Fibroblast of lung (primary cell): ENCODE results near the gene MYL4. TPM values are rescaled to one million over a fixed set of nuclear protein-coding genes. Genes with fewer than 3 reads are reported as not detected.

ENCODE experiments used
- DNase-seq, 2 donors: peaks; one replicate each; pipeline versions ENCODE4 v3.0.0 to v3.0.0-alpha.2; 2010; ENCODE audit warnings: low read depth in 2 of 2
- H2AFZ ChIP-seq: 2 replicates; pipeline ENCODE4 v1.5.1; 2012; ENCODE audit warnings: low read length, control low read depth, inconsistent platforms
- H3K27ac ChIP-seq: 2 replicates; pipeline ENCODE4 v1.5.1; 2011; ENCODE audit warnings: low read length, control low read depth; ENCODE audit not compliant: insufficient read depth
- H3K27me3 ChIP-seq: 2 replicates; pipeline ENCODE4 v1.5.1; 2011; ENCODE audit warnings: mild to moderate bottlenecking, low read length; ENCODE audit not compliant: control insufficient read depth, insufficient read depth
- H3K36me3 ChIP-seq: 2 replicates; pipeline ENCODE4 v1.5.1; 2011; ENCODE audit warnings: low read length; ENCODE audit not compliant: control insufficient read depth, insufficient read depth
- H3K4me1 ChIP-seq: 2 replicates; pipeline ENCODE4 v1.5.1; 2011; ENCODE audit warnings: low read length; ENCODE audit not compliant: control insufficient read depth, insufficient read depth; ENCODE audit errors: extremely low read depth
- H3K4me2 ChIP-seq: 2 replicates; pipeline ENCODE4 v1.5.1; 2011; ENCODE audit warnings: low read length, control low read depth; ENCODE audit not compliant: insufficient read depth; ENCODE audit errors: extremely low read depth
- H3K4me3 ChIP-seq, 4 experiments: fragments of 200-600 bp in 1 of 4; sonication (generic) in 1 of 4; replicated peaks in 1 of 4; 2 replicates each; pipeline ENCODE4 v1.5.1; 2011 to 2016; ENCODE audit warnings: low read length in 4 of 4, low read depth in 3 of 4, mild to moderate bottlenecking in 3 of 4, control low read depth in 2 of 4, inconsistent platforms in 1 of 4, mixed read lengths in 1 of 4; ENCODE audit not compliant: insufficient read depth in 1 of 4; ENCODE audit errors: control extremely low read depth in 1 of 4
- H3K79me2 ChIP-seq: 2 replicates; pipeline ENCODE4 v1.5.1; 2012; ENCODE audit warnings: mild to moderate bottlenecking, low read length, inconsistent platforms; ENCODE audit not compliant: control insufficient read depth, insufficient read depth
- H3K9ac ChIP-seq: 2 replicates; pipeline ENCODE4 v1.5.1; 2011; ENCODE audit warnings: mild to moderate bottlenecking, low read length, control low read depth; ENCODE audit not compliant: insufficient read depth
- H3K9me3 ChIP-seq: 2 replicates; pipeline ENCODE4 v1.5.1; 2012; ENCODE audit warnings: low read depth, low read length; ENCODE audit not compliant: control insufficient read depth, insufficient read depth
- H4K20me1 ChIP-seq: 2 replicates; pipeline ENCODE4 v1.5.1; 2011; ENCODE audit warnings: low read length; ENCODE audit not compliant: control insufficient read depth, insufficient read depth; ENCODE audit errors: extremely low read depth
- EZH2 ChIP-seq: IDR thresholded peaks from 2 replicates; pipeline ENCODE4 v1.5.1; 2012; ENCODE audit warnings: low read length, control low read depth, mild to moderate bottlenecking; ENCODE audit errors: missing control alignments
- polyA plus RNA-seq, 2 donors: library from polyadenylated mRNA; depleted of rRNA in 1 of 2; stranded (reverse) in 1 of 2; unstranded in 1 of 2; fragments of >200 nt; gene quantifications; 2 replicates each; pipeline ENCODE4 v1.2.1, GENCODE V29; 2011 to 2012; ENCODE audit warnings: missing spikeins in 1 of 2
- total RNA-seq: library from RNA; depleted of rRNA; stranded (reverse); fragments of >200 nt; gene quantifications from 2 replicates; pipeline ENCODE4 v1.2.1, GENCODE V29; 2014
- TF ChIP-seq, protein P1 (sequence below), 2 donors: IDR thresholded peaks in 1 of 2; conservative IDR thresholded peaks in 1 of 2; 1 replicate in 1 of 2; 2 replicates in 1 of 2; pipeline ENCODE4 v1.5.1; 2011 to 2012; ENCODE audit warnings: low read length in 2 of 2, control low read depth in 1 of 2, inconsistent platforms in 1 of 2, low read depth in 1 of 2, mild to moderate bottlenecking in 1 of 2

Gene MYL4
- total and polyA plus RNA-seq, 2 donors (not counting 1 experiment from before 2014, with no cell fraction given) = 1.3 TPM; not detected in 1

GRCh38 chr17:47200325-47200664, 8.9 kb upstream of the MYL4 start:
- H3K27ac ChIP-seq = no peak overlapping the region
- no peak overlapping the region for H3K4me2 ChIP-seq
- DNase-seq = no peak
- no peaks in the 10 kb centered on the region for H3K27me3 ChIP-seq
- H2AFZ ChIP-seq = no peak overlapping the region
- H3K79me2 ChIP-seq = no peaks in the 10 kb centered on the region
- TF ChIP-seq EZH2 = no peak
- H3K9ac ChIP-seq = no peak overlapping the region
- no peaks in the 10 kb centered on the region for H3K9me3 ChIP-seq
- no peak overlapping the region for H3K4me3 ChIP-seq
- H3K36me3 ChIP-seq = no peaks in the 10 kb centered on the region
- H4K20me1 ChIP-seq = no peaks in the 10 kb centered on the region
- peaks cover 10% of the 10 kb centered on the region for H3K4me1 ChIP-seq

DNA sequence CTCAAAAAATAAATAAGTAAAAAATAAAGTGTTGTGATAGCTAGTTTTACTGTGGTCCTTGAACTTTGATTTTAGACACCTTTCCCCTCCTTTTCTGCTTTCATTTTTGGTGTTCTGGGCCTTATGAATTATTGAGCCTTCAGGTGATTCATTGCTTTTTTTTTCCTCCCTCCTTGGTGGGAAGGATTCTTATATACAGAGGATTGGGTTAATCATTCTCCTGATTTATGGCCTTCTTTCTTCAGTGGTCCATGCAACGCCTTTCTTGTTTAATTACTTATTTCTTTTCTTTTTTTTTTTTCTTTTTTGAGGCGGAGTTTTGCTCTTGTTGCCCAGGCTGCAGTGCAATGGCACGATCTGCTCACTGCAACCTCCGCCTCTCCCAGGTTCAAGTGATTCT, 8.0 kb upstream of the MYL4 start:
- H3K4me2 ChIP-seq = no peak overlapping the region
- H3K79me2 ChIP-seq = no peaks in the 10 kb centered on the region
- H3K4me3 ChIP-seq = no peak overlapping the region

DNA sequence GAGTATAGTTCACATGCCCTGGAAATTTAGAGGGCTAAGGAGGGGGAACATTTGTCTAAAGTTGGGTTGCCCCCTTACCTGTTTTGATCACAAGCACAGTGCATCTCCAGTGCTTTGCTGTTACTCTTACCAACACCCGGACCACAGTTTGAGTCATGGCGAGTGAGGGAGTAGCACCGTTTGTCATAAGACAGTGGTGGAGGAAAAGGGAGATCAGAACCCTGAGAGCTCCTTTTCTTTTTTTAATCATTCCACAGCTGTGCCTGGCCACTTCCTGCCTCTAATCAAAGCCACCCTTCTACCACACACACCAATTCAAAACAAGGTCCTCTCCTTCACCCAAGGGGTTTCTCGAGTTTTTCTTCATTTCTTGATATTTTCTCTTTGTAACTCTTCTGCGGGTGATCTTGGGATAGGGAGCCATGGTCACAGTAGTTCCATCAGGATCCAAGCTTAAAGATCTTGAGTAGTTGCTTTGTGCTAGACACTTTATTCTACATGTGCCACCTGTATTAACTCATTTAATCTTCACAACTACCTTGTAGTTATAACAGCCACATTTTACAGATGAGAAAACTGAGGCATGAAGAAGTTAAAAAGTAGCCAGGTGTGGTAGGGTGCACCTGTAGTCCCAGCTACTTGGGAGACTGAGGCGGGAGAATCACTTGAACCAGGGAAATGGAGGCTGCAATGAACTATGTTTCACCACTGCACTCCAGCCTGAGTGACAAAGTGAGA, 5.0 kb upstream of the MYL4 start:
- peak in 1 of 2 donors; percentile 70 for DNase-seq
- no peaks in the 10 kb centered on the region for H3K79me2 ChIP-seq
- H3K27me3 ChIP-seq = no peaks in the 10 kb centered on the region
- H3K9ac ChIP-seq = no peak overlapping the region
- H3K27ac ChIP-seq = no peak overlapping the region
- H3K4me1 ChIP-seq = peaks cover 17% of the 10 kb centered on the region
- TF ChIP-seq, protein P1, sequence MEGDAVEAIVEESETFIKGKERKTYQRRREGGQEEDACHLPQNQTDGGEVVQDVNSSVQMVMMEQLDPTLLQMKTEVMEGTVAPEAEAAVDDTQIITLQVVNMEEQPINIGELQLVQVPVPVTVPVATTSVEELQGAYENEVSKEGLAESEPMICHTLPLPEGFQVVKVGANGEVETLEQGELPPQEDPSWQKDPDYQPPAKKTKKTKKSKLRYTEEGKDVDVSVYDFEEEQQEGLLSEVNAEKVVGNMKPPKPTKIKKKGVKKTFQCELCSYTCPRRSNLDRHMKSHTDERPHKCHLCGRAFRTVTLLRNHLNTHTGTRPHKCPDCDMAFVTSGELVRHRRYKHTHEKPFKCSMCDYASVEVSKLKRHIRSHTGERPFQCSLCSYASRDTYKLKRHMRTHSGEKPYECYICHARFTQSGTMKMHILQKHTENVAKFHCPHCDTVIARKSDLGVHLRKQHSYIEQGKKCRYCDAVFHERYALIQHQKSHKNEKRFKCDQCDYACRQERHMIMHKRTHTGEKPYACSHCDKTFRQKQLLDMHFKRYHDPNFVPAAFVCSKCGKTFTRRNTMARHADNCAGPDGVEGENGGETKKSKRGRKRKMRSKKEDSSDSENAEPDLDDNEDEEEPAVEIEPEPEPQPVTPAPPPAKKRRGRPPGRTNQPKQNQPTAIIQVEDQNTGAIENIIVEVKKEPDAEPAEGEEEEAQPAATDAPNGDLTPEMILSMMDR (conservative IDR thresholded peaks at IDR 0.05 in 1 of 2, IDR thresholded peaks at IDR 0.05 in 1 of 2; ENCODE audit: low read depth in 1 of 2, low read length in 2 of 2) = no peak
- TF ChIP-seq EZH2 = no peak
- no peak overlapping the region for H3K4me3 ChIP-seq
- no peak overlapping the region for H3K4me2 ChIP-seq
- no peaks in the 10 kb centered on the region for H3K9me3 ChIP-seq
- no peaks in the 10 kb centered on the region for H3K36me3 ChIP-seq
- H4K20me1 ChIP-seq = no peaks in the 10 kb centered on the region
- H2AFZ ChIP-seq = no peak overlapping the region

More for the DNA sequence above, 8.0 kb upstream of the MYL4 start:
- TF ChIP-seq EZH2 = no peak
- TF ChIP-seq, protein P1 (conservative IDR thresholded peaks at IDR 0.05 in 1 of 2, IDR thresholded peaks at IDR 0.05 in 1 of 2; ENCODE audit: low read depth in 1 of 2, low read length in 2 of 2) = no peak
- H3K4me1 ChIP-seq = peaks cover 17% of the 10 kb centered on the region
- no peaks in the 10 kb centered on the region for H4K20me1 ChIP-seq
- no peak overlapping the region for H3K27ac ChIP-seq
- no peaks in the 10 kb centered on the region for H3K27me3 ChIP-seq
- no peaks in the 10 kb centered on the region for H3K9me3 ChIP-seq
- no peak overlapping the region for H2AFZ ChIP-seq
- no peak for DNase-seq
- no peaks in the 10 kb centered on the region for H3K36me3 ChIP-seq
- H3K9ac ChIP-seq = no peak overlapping the region
